CD4-positive, alpha-beta T cell treated with Interleukin-17A for 1 hour (primary cell): ENCODE measurements around the gene C16orf74.

Experiments
- DNase-seq: peaks from one replicate; pipeline ENCODE4 v3.0.0-alpha.2; 2020

Gene C16orf74

GRCh38 chr16:85716680-85717038 lies 34.2 kb downstream of the C16orf74 start:
- no peak for DNase-seq

- no peak for DNase-seq
These were observed 34.7 kb downstream of the C16orf74 start for GRCh38 chr16:85716022-85716679.

- DNase-seq, result no peak
These were observed 35.5 kb downstream of the C16orf74 start for GRCh38 chr16:85715169-85716021.

DNA sequence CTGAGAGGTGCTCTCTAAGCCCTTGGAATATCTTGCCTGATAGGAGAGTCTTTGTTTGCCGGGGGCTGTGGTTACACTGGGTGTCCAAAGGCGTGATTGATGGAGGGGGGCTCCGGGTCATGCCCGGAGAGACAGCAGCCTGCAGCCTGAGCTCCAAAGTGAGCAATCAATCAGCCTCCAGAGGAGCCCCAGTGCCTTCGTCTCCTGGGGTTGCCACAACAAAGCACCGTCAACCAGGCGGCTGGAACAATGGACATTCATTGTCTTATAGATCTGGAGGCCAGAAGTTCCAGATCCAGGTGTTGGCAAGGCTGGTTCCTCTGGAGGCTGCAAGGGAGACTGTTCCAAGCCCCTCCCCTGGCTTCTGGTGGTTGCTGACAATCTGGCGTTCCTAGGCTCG lies 38.1 kb downstream of the C16orf74 start:
- DNase-seq, result no peak

DNA sequence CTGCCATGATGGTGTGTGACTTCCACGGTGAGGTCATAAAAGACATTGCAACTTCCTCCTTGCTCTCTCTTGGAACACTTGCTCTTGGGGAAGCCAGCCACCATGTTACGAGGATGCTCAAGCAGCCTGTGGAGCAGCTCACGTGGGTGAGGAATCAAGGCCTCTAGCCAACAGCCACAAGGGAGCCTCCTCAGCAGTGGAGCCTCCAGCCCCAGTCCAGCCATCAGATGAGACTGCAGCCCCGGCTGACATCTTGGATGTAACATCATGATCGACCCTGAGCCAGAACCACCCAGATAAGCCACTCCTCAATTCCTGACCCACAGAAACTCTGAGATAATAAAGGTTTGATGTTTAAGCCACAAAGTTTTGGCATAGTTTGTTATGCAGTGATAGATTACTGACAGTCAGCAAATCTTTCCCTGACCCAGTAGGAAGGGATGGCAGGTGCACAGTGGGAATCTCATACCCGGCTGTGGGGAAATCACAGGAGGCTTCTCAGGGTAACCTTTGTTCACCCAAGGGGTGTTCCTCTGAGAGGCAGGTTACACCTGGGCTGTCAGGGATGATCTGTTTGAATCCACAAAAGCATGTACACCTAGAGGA lies 38.8 kb downstream of the C16orf74 start:
- DNase-seq, result no peak

GRCh38 chr16:85710732-85711131 lies 40.2 kb downstream of the C16orf74 start:
- DNase-seq, result no peak

- DNase-seq, result no peak
These were observed 40.9 kb downstream of the C16orf74 start for GRCh38 chr16:85709766-85710585.

- DNase-seq, result no peak
These were observed 42.6 kb downstream of the C16orf74 start for GRCh38 chr16:85708338-85708737.

DNA sequence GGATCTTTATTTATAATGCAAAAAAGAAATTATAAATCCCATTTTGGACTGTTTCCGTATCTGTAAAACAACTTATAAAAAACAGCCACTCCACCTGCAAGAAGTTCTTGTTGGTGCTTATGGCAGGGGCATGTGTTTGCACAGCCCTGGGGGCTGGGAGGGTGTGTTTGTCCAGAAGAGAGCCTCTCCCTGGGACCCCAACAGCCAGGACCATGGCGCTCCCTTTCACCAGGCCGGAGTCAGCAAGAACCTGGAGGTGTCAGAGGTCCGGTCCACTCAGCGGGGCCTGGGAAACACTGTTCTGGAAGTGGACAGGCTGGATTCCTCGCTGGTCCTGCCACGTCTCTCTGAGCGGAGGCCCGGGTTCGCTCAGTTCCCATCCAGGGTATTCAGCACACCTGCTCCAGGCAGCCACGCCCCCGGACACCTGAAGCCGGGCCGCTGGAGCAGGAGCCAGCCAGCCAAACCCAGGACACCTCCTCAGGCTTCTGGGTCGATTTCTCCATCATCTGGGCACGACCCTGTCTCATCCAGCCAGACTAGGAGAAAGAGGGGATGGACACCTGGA lies 43.3 kb downstream of the C16orf74 start:
- no peak for DNase-seq

DNA sequence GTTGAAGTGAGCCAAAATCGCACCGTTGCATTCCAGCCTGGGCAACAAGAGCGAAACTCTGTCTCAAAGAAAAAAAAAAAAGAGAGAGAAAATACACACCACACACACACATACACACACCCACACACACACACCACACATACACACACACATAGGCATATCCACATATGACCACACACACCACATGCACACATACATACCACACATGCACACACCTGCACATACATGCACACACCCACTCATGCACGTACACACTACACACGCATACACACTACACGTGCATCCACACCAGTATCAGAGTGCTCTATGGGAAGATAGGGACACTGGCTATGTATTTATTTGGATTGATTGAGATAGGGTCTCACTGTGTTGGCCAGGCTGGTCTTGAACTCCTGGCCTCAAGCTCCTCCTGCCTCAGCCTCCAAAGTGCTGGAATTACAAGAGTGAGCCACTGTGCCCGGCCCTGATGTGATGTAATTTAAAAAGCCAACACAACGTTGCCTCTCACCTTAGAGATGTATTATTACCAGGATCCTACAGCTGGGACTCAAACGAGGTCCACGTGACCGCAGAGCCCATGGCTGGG lies 44.4 kb downstream of the C16orf74 start:
- DNase-seq, result no peak

DNA sequence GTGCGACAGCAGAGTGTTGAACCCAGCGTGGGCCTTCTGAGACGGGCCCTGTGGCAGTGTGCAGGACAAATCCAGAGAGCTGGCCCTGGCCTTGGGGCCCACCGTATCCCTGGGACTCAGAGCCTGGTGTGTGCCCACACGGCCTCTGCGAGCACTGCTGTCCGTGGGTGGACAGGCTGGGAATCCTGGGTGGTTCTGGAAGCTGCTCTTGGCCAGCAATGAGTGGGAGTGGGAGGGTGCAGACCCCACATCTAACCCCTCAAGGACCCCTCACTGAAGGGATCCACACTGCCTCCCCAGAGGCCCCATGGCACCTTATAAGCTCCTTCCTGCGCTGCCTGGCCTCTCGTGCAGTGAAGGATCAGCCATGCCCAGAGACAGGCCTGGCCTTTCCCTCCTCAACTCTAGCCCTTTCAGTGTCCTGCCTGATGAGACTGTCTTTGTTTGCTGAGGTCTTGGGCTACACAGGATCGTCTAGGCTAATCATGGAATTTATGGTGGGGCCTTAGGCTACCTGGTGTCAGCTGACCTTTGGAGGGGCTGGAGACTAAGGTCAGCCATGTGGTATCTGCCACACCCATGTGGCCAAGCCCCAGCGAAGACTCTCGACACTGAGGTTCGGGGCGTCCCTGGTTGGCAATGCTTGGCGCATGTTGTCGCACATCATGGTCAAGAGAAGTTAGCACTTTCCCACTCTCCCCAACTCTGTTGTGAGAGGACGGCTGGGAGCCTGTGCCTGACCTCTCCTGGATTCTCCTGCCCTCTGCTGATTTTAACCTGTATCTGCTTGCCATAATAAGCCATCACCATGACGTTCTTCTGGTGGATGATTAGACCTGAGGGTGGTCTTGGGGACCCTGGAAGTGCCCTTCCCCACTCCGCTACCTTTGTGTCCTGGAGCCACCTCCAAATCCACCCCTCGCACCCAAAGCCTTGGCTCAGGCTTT lies 45.7 kb downstream of the C16orf74 start:
- DNase-seq, result no peak

DNA sequence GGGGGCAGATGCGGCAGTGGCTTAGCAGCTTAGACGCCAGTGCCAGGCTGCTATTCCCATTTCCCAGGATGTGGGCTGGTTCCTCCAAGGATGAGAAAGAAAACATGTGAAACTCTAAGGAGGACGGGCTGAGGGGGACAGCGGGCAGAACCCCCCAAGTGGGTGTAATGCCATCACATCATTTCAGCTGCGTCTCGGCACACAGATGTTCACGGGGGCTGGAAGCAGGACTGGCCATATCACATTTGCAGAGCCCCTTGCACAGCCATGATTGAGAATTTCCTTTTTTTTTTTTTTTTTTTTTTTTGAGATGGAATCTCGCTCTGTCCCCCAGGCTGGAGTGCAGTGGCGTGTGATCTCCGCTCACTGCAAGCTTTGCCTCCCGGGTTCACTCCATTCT lies 46.9 kb downstream of the C16orf74 start:
- no peak for DNase-seq

- no peak for DNase-seq
These were observed 51.3 kb downstream of the C16orf74 start for GRCh38 chr16:85699628-85700027.

DNA sequence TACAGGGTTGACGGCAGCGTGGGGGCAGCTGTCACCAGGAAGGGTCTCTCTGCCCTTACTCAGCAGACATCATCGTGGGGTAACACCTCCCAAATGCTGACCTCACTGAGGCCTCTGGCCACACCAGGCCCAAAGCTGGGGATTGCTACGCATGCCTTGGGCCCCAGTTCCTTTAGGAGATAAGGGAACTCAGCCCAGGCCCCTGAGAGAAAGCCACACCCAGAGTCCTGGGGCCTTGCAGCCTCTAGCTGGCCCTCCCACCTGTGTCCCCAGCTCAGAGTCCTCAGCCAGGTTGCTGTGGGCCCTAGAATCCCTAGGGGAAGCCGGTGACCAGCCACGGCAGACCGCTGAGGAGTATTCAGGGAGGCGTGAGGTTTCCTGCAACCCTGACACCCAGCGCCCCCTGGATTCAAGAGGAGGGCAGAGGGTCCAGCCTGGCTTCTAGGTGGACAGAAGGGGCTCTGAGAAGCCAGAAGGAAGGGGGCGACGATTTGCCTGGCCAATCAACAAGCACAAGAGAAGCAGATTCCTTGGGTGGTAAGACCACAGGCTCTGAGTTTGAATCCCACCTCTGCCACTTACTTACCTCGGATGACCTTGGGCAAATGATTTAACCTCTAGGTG lies 51.8 kb downstream of the C16orf74 start:
- no peak for DNase-seq

- DNase-seq, result no peak
These were observed 52.4 kb downstream of the C16orf74 start for GRCh38 chr16:85698459-85698891.

DNA sequence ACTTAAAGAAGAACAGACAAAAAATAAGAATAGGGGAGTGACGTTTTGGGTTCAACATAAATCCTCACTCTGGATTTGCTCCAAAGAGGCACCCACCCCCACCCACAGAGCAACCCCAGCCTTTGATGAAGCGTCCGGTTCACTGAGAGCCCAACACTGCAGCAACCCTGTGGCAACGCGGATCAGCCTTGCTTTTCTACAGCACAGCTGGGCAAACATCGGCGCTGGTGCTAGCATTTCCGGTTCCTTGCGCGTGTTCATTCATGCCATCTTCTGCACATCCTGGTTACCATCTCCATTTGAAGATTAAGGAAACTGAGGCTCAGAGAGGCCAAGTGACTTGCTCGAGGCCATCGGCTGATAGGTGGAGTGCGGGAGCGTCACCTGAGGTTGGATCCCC lies 53.5 kb downstream of the C16orf74 start:
- no peak for DNase-seq

- no peak for DNase-seq
These were observed 54.1 kb downstream of the C16orf74 start for GRCh38 chr16:85696781-85697180.

- no peak for DNase-seq
These were observed 55.4 kb downstream of the C16orf74 start for GRCh38 chr16:85695196-85696128.

DNA sequence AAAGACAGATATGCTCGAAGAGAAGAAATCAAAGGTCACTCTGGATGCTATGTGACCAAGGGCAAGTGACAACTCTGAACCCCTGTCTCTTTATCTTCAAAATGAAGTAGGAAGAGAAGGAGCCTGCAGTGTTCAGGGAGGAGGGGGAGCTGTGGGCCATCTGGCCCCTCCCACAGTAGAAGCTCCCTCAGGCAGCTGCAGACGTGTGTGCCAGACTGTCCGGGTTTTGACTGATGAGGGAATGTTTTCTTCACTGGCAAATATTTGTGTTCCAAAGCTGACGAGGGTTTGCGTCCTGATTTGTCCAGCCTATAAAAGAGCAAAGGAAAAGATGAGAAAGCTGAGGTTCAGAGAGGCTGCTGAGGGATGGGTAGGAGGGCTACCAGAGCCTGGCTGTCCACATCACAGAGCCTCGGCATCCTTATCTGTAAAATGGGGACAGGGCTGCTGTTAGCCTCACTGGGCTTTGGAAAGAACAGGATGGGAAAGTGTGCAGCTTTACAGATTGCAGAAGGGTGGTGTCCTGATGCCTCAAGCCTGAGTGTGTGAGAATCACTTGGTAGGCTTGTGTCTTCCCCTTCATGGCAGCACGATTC lies 60.3 kb downstream of the C16orf74 start:
- no peak for DNase-seq
